Activated CD4-positive, alpha-beta T cell treated with anti-CD3 and anti-CD28 coated beads, Interleukin-2, amount 50 U/mL, for 1 hour (primary cell): ENCODE data around the gene MAN2A1.
"Not testable (repeated sequence)": the region's sequence is repeated elsewhere in the genome, so short reads cannot be mapped to it uniquely, and the experiment has no call there.

Experiments
- DNase-seq: peaks from one replicate; pipeline ENCODE4 v3.0.0-alpha.2; 2020

The MAN2A1 gene

GRCh38 chr5:109832207-109833188 lies 142.8 kb downstream of the MAN2A1 start:
- not testable (repeated sequence) for DNase-seq

GRCh38 chr5:109833946-109834345 lies 144.2 kb downstream of the MAN2A1 start:
- DNase-seq = no peak

DNA sequence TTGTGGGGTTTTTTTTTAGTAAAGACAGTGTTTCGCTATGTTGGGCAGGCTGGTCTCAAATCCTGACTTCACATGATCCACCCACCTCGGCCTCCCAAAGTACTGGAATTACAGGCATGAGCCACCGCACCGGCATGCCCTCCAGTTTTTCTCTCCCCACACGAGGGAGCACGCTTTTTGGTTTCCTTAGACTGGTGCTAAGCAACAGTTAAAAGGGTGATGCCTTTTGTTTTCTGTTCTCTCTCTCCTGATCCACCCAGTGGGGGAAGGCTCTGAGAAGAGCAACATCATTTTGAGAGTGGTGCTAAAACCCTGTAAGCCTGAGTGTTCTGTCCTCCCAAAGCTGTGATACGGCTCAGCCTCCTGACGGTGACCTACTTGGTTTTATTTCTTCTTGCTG lies 146.6 kb downstream of the MAN2A1 start:
- no peak for DNase-seq

- DNase-seq = no peak
Observed at GRCh38 chr5:109837231-109837861, 147.6 kb downstream of the MAN2A1 start.

DNA sequence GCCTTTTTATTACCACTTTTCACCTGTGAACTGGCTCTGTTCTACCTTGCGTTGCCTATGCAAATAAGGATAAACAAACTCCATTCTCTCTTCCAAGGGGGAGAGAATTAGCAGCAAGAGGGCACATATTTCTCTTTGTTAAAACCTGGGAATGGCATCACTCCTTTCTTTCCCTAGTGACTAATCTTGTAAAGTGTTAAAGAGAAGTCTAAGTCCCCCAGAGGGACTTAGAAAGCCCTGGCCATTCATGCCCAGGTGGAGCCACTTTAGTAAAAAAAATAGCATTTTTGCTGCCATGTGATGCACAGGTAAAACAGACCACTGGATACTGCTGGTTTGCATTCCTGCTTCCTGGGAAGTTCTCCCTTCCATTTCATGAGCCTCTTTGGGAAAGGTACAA lies 148.4 kb downstream of the MAN2A1 start:
- DNase-seq = no peak

DNA sequence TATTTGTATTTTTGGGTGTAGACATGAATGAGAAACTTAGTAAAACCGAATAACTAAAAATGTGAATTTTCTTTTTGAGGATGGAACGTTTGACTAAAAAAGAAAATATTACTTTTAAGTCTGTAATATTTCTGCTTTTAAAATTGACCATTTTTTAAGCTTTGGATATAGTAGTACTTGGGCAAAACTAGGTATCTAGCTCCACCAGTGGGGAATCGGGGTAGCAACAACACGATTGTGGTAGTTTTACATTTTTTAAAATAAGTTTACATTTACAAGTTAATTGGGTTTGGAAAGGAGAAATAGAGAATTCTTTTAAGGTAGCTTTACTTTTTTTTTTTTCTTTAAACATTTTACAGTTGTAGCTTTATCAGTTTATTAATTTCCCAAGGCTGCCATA lies 154.4 kb downstream of the MAN2A1 start:
- DNase-seq = no peak

DNA sequence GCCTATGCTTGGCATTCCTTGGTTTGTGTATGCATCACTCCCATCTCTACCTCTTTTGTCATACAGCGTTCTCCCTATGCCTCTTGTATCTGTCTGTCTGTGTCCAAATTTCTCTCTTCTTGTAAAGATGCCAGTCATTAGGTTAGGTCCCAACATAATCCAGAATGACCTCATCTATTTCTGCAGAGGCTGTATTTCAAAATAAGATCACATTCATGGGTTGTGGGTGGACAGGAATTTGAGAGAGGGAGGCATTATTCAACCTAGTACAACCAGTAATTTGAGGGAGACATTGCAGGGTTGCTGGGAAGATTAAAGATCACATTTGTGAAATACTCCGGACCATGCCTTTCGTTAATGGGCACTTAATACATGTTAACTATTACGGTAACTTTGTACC lies 155.0 kb downstream of the MAN2A1 start:
- no peak for DNase-seq

- DNase-seq = no peak
Observed at GRCh38 chr5:109848130-109848529, 158.4 kb downstream of the MAN2A1 start.

GRCh38 chr5:109849478-109850088 lies 159.9 kb downstream of the MAN2A1 start:
- no peak for DNase-seq

DNA sequence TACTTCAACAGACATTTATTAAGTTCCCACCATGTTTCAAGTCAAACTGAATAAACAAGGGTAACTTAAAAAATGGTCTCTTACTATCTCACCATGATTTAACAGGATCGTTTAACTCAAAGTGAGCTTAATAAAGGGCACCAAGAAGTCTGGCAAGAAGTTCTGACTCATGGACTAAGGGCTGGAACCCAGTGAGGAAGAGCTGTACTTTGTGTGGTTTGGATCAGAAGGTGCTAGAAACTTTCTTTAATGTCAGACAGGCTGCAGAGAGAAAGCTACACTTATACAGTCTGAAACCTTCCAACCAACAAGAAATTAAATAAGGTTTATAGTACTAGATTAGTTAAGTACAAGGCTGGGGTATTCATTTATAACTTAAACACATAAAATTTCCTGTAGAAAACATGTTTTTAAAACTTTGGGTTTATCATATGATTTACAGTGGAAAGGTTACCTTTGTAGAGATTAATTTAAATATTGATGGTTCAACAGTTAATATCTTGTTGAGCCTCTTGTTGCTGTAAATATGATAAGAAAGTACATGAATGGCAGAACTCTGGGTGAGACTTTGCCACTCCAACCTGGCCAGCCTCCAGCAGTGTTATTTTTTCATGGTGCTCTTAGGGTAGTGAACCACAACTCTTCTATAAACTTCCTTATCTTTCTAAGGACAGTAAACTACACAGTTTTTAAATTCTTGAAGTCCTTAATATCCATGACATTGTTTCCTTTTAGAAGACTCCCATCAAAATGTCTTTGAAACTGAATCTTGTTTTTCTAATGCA lies 162.8 kb downstream of the MAN2A1 start:
- no peak for DNase-seq

GRCh38 chr5:109853377-109853776 lies 163.7 kb downstream of the MAN2A1 start:
- no peak for DNase-seq

- DNase-seq = no peak
Observed at GRCh38 chr5:109855056-109855455, 165.3 kb downstream of the MAN2A1 start.

GRCh38 chr5:109857405-109858031 lies 167.8 kb downstream of the MAN2A1 start:
- DNase-seq = no peak

GRCh38 chr5:109859537-109859936 lies 169.8 kb downstream of the MAN2A1 start:
- no peak for DNase-seq

DNA sequence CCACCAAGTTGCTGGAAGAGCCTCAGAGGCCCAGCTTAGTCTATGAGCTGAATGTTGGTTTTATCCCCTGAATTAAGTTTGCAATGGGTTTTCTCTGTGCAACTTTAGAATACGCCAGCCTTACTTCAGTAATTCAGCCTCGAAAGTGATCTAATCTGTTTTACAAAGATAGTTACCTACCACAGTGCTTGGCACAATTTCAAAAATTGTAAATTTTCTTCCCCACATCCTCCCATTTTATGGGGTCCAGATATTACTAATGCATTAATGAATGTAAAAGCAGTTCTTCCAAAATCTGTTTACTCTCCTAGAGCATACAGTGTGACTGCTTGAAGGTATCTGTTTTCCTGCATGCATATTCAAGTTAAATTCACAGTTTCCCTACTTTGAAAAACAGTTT lies 172.6 kb downstream of the MAN2A1 start:
- no peak for DNase-seq

- DNase-seq = no peak
Observed at GRCh38 chr5:109863752-109864151, 174.0 kb downstream of the MAN2A1 start.

- DNase-seq = no peak
Observed at GRCh38 chr5:109865637-109866036, 175.9 kb downstream of the MAN2A1 start.

GRCh38 chr5:109866051-109866450 lies 176.3 kb downstream of the MAN2A1 start:
- DNase-seq = no peak

DNA sequence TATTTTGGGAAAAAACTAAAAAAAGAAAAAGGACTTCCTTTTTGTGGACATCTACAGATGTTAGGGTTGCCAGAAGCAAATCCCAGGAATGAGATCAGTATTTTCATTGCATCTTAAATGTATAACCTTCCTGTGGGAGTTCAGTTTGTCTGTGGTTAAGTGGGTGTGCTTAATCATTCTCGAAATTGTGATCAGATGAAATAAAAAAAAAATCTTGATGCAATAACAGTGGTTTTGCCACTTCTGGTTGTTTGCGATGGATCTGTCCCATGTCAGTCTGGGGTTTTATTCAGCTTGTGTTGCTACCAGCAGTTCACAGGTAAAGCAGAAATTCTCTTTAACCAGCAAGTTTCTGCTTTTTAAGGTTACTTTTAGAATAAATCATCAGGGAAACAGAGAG lies 179.0 kb downstream of the MAN2A1 start:
- no peak for DNase-seq

GRCh38 chr5:109873687-109874086 lies 184.0 kb downstream of the MAN2A1 start:
- no peak for DNase-seq

- DNase-seq = no peak
Observed at GRCh38 chr5:109874108-109874507, 184.4 kb downstream of the MAN2A1 start.

DNA sequence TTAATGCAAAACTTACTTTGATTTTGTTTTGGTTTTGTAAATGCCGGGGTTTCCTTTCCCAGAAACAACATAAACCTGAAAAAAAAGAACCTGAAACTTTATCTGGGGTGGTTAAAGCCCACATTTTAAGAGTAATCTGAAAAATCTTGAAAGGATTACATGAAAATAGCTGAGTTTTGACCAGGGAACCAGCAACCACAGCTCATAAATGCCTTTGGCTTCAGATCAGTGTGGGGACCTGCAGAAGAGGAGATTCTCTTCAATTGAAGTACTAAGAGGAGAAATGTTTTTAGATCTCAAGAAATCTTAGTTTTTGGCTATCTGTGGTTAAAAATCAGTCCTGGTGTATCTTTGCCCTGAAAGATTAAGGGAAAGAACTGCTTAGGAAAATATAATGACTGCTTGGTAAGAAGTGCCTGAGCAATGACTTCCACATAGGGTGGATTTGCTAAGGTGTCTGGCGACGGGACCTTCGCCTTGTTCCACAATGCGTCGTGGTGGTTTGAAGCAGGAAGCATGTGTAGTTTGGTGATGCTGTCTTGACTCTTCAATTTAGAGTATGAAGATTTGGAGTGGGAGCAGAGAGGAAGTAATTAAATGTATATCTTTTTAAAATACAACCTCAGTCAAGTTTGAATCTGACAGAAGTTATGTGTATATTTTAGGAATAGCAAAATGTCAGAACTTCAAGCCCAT lies 186.5 kb downstream of the MAN2A1 start:
- no peak for DNase-seq
